ENCODE measurements around the gene TOR2A.
"Not testable (repeated sequence)": the region's sequence is repeated elsewhere in the genome, so short reads cannot be mapped to it uniquely, and the experiment has no call there.

The TOR2A gene

DNA sequence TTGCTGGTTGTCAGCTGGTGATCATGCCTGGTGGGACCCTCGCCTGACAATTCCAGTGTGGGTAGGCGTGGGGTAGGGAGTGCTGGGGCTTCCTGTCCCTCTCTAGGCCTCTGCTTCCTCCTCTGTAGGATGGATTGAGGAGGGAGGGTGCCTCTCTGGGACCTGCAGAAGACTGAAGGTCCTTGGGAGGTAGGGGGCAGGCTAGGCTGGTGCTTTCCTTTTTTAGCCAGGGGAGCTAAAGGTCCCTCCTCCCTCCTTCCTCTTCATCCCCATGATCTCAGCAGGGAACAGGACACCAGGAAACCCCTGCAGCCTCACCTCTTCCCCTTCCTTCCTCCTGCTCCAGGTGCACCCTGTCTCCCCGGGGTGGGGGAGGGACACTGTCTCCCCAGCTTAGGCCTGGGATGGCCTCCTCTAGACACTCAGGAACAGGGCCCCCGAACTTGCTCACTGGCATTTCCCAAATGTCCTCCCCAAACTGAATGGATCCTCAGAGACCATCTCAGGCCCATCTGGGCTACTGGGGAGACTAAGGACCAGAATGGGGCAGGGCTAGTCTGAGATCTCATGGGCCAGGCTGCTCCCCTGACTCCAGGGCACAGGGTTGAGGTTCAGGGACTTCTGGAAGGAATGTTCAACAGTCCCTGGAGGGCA, 35.0 kb upstream of the TOR2A start:
- no peak for DNase-seq (ENCODE audit: low read depth, low spot score)
- H3K4me3 ChIP-seq (ENCODE audit: low read length) = no peak overlapping the region

DNA sequence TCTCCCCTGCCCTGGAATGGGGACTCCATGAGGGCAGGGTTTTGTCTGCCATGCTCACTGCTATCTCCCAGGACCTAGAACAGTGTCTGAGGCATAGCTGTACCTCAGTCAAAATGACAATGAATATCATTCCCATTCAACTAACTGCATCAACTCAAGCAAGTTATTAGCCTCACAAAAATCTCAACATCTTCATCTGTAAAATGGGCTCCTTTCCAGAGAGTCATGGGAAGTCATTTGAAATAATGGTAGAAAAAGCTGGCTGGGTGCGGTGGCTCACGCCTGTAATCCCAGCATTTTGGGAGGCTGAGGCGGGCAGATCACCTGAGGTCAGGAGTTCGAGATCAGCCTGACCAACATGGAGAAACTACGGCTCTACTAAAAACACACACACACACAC, 34.0 kb upstream of the TOR2A start:
- no peak for DNase-seq (ENCODE audit: low read depth, low spot score)
- H3K4me3 ChIP-seq (ENCODE audit: low read length) = no peak overlapping the region

DNA sequence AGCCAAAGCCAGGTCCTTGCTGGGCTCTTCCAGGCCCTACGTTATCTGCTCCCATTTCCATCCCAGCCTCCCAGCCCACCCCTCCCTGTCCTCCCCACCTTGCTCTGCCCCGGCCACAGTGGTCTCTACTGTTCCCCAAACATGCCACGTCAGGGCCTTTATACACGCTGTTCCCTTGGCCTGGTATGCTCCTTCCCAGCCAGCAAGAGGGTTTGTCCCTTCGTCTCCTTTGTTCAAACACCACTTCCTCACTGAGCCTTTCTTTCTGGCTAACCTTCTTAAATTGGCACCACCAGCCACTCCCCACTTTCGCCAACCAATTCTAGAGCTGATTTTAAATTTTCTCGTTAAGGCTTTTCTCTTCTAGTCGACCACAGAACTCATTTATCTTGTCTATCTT, 33.6 kb upstream of the TOR2A start:
- DNase-seq (ENCODE audit: low read depth, low spot score) = no peak
- H3K4me3 ChIP-seq (ENCODE audit: low read length) = no peak overlapping the region

DNA sequence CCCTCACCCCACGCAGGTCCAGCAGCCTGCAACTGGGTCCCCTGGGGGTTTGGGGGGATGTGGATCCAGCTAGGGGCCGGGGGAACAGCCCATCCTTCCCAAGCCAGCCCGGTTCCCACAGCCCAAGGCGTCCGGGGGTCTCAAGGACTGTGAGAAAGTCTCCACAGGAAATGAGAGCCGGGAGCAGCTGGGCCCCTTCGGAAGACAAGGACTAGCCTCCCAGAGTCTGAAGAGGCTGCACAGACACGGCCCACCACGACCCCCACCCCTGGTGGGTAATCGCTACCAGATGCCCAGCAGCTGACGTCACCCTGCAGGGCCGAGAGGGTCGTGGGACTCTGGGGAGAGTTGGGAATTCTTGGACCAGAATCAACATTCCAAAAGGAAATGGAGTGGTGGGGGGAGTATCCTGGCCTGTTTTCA, 32.8 kb upstream of the TOR2A start:
- no peak overlapping the region for H3K4me3 ChIP-seq (ENCODE audit: low read length)
- no peak for DNase-seq (ENCODE audit: low read depth, low spot score)

DNA sequence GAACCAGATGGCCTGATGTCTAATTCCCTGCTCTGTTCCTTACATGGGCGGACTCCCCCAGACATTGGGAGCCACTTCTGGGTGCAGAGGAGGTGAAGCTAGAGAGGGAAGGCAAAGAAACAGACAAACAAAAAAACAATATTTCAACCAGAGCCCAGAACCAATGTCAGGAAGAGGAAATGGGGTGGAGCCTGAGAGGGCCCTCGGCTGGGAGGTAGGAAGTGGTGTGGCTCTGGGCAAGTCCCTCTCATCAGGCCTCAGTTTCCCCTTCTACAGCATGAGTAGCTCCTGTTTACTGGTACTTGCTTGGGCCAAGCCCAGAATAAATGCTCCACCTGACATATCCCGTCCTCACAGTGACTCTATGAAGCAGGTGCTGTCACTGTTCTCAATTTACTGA, 32.3 kb upstream of the TOR2A start:
- no peak for DNase-seq (ENCODE audit: low read depth, low spot score)
- no peak overlapping the region for H3K4me3 ChIP-seq (ENCODE audit: low read length)

DNA sequence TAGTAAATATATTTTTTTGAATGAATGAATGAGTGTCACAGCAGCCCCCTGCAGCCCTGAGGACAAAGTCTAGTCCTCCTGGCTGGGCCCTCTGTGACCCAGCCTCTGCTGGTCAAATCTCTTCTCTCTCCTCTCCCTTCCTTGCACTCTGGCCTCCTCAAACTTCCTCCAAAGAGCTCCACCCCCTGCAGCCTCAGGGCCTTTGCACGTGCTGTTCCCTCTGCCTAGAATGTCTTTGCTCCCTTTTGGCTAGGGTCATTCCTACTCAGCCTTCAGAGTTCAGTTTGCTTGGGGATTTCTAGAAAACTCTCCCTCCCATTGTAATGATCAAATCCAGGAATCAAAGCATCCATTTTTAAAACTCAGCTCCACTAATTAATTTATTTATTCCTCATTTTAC, 30.3 kb upstream of the TOR2A start:
- H3K4me3 ChIP-seq (ENCODE audit: low read length) = no peak overlapping the region
- DNase-seq (ENCODE audit: low read depth, low spot score) = no peak

DNA sequence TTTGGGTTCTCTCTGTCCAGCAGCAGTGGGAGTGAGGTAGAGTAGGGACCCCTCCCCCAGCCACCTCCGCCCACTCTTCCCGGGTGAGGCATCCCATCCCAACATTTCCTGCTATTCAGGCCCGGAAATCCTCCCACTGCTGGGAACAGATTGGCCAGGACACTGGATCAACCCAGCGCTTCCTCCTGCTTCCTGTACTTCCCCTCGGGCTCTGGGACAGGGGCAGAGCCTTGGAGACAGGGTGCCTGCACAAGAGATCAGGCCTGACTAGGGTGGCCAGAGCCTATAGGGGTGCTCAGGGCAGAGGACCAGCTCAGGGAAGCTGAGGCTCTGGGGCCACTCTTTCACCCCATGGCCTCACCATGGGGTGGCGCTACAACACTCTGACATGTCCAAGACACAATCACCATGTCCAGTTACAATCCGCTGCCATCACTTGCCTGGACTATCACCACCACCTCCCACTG, 28.9 kb upstream of the TOR2A start:
- no peak overlapping the region for H3K4me3 ChIP-seq (ENCODE audit: low read length)
- no peak for DNase-seq (ENCODE audit: low read depth, low spot score)

DNA sequence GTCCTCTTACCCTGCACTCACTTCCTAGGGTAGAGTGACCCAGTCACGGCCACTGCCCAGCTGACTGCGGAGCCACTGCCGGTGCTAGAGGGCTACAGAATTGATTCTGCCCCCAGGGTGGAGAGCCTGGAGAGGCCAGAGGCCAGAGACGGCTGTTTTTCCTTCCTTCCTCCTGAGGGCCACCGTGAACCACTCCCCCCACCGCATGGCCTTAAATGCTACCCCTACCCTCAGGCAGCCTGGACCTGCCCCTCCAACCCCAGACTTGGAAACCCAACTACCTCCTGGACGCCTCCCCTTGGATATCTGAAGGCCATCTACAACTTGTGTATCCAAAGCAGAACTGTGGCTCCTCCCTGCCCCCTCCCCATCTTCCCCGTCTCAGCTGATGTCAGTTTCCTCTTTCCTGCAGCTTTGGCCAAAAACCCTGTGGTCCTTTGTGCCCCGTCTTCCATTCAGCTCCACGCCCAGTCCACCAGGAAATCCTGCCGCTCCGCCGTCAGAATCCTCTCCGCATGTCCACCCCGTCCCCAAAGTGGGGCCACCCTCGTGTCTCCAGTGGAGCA, 27.1 kb upstream of the TOR2A start:
- H3K4me3 ChIP-seq (ENCODE audit: low read length) = no peak overlapping the region
- DNase-seq (ENCODE audit: low read depth, low spot score) = no peak

DNA sequence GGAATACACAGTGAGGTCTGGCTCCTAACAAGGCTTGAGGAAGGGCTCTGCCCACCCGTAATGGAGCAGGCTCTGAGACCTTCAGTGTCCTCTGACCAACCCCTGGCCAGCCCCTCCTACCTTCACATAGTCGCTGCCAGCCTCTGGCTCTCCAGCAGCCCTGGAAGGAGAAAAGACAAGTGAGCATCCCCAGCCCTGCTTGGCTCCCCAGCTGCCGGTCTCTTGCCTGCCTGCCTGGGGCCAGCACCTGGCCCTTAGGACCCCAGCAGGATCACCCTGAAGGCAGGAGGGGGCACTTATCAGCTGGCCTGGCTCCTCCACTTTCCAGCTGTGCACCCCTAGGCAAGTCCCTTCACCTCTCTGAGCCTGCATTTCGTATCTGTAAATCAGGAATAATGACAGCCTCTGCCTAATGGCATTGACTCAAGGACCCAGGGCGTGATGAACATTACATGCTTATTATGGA, 26.4 kb upstream of the TOR2A start:
- H3K4me3 ChIP-seq (ENCODE audit: low read length) = no peak overlapping the region
- no peak for DNase-seq (ENCODE audit: low read depth, low spot score)

DNA sequence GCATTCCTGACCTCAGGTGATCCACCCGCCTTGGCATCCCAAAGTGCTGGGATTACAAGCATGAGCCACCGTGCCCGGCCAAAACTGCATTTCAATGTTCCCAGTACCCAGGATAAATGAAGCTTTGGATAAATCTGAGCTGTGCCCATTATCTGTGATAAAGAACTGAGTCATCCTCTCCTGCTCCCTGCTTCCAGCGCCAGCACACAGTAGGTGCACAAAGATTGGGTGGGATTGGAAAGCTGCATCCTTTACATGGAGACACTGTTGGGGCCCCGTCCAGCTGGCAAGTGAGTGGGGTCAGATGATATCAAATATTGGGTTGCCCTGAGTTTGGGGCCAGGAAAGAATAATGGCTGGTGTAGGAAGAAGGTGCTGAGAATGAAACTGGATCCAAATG, 26.0 kb upstream of the TOR2A start:
- no peak for DNase-seq (ENCODE audit: low read depth, low spot score)
- no peak overlapping the region for H3K4me3 ChIP-seq (ENCODE audit: low read length)

DNA sequence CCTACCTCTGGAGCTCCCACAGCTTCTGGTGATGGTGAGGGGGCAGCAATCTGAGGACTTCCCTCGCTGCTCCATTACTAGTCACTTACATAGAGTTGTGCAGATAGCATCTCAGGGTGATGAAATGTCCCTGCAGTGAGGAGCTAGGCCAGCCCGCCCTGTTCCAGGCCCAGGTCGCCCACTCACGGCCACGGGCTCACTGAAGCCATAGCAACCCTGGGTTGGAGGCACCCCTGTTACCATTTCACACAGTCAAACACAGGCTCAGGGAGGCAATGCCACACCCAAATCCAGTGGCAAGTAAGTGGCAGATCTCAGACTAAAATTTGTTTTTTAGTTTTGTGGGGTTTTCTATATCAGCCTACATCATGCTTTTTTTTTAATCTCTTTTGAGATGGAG, 23.7 kb upstream of the TOR2A start:
- H3K4me3 ChIP-seq (ENCODE audit: low read length) = no peak overlapping the region
- DNase-seq (ENCODE audit: low read depth, low spot score) = no peak

DNA sequence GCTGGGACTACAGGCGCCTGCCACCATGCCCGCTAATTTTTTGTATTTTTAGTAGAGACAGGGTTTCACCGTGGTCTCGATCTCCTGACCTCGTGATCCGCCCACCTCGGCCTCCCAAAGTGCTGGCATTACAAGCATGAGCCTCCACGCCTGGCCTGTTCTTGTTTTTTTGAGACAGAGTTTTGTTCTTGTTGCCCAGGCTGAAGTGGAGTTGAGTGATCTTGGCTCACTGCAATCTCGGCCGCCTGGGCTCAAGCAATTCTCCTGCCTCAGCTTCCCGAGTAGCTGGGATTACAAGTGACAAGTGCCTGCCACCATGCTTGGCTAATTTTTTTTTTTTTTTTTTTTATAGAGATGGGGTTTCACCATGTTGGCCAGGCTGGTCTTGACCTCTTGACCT, 21.7 kb upstream of the TOR2A start:
- DNase-seq (ENCODE audit: low read depth, low spot score); H3K4me3 ChIP-seq (ENCODE audit: low read length): not testable (repeated sequence)

DNA sequence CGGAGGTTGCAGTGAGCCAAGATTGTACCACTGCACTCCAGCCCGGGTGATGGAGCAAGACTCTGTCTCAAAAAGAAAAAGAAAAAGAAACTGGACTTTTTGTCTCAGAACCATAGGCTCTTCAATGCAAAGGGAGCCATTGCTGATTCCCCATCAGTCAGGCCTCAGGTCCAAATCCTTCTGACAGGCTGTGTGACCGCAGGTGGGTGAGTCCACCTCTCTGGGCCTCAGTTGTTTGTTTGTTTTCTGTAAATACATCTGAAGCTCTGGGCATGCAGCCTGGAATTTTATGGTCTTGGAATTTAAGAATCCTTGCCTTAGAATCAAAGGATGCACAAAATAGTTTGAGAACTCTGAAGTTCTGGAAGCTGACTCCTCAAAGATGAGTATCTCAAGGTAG, 21.1 kb upstream of the TOR2A start:
- no peak for DNase-seq (ENCODE audit: low read depth, low spot score)

DNA sequence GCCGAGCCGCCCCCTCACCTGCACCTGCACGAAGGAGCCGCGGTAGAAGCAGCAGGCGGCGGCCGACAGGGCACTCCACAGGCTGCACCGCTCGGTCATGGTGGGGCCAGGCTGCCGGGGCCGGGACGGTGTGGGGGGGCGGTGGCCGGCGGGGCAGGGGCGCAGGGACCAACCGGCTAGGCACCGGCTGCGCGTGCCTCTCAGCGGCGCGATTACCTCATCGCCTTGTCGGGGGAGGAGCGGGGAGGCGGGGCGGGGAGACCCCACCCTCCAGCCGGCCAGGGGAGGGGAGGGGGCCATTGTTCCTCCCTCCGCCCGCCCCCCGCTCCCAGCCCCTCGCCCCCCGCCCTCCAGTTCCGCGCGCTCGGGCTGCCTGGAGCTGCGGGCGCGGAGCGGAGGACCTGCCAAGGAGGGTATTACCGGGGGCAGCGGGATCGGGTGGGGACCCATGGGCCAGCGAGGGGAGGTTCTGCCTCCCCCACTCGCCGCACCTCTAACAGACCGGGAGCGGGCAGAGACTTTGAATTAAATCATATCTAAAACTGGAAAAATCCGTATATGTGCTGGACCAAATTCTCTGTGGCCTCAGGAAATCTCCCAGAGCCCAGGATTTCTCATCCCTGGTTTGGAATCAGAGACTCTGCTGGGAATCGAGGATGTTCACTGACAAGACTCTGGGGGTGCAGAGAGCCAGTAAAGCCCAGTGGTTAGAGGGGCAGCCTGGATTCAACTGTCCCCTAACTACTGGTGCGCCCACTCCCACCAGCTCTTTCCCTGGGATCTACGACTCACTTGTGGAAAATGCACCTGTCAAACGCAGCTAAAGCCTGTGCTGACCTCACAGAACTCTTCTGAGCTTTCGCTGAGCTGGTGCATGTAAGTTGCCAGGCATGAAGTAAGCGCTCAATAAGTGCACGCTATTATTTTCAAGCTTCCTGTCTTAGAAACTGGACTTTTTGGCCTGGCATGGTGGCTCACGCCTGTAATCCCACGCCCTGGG, 20.3 kb upstream of the TOR2A start:
- H3K4me3 ChIP-seq (ENCODE audit: low read length) = no peak overlapping the region
- DNase-seq (ENCODE audit: low read depth, low spot score) = no peak

More for the DNA sequence above, 21.1 kb upstream of the TOR2A start:
- no peak overlapping the region for H3K4me3 ChIP-seq (ENCODE audit: low read length)

DNA sequence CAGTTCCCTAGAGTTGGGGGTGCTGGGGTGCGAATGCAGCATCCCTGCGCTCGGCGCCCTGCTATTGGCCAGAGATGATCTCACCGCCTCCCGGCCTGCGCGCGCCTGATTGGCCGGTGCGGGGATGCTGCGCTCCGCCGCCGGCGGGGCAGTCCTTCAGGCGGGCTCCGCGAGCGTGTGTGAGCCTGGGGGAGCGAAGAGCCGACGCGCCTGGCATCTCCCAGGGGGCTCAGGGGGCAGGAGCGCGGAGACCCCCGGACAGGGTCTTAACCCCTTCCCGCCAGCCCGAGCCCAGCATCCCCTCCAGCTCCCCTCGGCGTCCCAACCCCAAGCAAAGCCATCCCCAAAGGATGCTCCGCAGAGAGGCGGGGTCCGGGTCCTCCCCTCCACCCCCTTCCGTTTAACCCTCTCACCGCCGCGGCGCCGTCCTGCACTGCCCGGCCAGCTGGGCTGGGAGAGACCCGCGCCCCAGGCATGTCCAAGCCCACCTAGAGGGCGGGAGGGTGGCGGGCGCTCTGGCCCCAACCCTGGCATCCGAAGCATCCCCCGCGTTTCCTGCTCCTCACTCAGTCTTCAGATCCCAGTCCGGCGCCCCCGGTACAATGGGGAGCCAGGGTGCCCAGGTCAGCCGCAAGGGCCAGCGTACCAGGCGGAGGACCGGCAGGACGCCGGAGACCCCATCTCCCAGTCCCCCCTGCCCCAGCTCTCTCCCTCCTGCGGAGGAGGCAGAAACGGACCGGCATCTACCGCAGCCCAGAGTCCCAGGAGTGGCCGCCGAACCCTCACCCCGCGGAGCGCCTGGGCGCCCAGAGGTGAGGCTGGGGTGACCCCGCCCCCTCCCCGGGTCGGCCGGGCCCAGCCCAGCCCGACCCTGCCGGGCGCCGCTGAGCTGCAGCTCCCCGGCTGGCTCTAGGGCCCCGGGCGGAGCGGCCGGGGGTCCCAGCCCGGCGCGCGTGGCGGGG, 19.3 kb upstream of the TOR2A start:
- no peak overlapping the region for H3K4me3 ChIP-seq (ENCODE audit: low read length)
- DNase-seq (ENCODE audit: low read depth, low spot score) = no peak

DNA sequence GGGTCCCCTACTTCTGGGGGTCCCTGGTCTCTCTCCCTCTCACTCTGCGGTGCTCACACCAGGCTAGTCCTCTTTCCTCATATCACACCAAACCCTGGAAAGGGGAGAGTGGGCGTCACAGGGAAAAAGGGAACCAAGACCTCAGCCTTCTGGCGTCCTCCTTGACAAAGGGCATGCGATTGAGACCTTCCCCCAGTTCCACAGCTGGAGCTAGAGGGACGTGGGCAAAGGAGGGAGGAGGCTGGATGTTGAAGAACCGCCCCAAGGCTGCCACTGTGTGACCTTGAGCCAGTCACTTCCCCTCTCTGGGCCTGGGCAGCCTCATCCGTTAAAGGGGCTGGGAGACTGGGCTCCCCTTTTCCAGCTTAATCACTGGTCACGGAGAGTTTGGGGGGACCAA, 18.5 kb upstream of the TOR2A start:
- no peak overlapping the region for H3K4me3 ChIP-seq (ENCODE audit: low read length)

DNA sequence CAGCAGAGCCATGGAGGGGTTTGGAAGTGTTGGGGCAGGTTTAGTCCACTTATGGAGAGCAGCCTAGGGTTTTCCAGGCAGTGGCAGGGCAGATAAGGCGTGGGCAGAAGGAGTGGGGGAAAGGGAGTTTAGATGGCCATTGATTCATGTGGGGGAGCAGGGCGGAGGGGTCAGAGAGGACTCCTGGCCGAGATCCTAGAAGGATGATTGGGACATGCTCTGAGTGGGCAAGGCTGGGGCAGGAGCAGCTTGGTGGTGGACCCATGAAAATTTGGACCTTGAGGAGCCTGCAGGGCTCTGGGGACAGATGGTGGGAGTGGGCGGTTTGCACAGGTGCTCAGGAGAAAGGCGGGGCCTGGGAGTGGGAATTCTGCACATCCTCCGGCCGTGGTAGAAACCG, 18.1 kb upstream of the TOR2A start:
- no peak for DNase-seq (ENCODE audit: low read depth, low spot score)
- no peak overlapping the region for H3K4me3 ChIP-seq (ENCODE audit: low read length)

More for the DNA sequence above, 18.5 kb upstream of the TOR2A start:
- DNase-seq (ENCODE audit: low read depth, low spot score) = no peak

DNA sequence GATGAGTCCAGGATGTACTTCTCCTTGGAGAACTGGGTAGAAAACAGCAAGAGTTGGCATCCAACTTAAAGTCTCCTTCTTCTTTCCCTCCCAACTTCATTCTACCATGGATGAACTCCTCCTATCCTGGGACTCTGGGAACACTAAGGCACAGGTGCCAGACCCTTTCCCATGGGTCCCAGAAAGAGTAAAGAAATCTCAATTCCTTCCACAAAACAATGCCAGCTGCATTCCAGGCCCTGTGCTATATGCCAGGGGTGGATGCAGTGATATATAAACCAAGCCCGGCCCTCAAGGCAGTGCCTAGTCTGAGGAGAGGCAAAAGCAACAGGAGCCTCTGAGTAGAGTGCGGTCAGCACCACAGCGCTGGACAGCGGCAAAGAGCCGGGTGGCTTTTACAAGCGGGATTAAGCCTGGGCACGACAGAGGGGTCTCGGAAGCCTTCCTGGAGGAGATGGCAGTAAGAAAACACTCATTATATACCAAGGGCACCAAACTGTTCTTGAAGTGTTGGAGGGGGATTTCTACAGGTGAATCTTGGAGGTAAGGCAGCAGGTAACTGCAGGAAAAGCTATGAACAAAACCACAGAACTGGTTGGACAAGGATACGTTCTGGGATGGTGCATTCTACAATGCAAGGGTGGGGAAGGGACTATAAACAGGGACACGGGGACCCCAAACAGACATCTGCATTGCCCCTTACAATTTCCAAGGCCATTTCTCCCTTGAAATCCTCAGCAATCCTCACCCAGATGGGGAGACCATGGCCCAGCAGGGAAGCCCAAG, 16.4 kb upstream of the TOR2A start:
- no peak overlapping the region for H3K4me3 ChIP-seq (ENCODE audit: low read length)
- DNase-seq (ENCODE audit: low read depth, low spot score) = no peak

All from Jurkat, Clone E6-1 (cell line).